Measurements from ENCODE around the gene CES2. TPM values are rescaled to one million over a fixed set of nuclear protein-coding genes. Genes with fewer than 3 reads are reported as not detected.

Gene CES2
- total and polyA plus RNA-seq, 2 of the 8 experiments (the other 6 are each of a cell fraction or from before 2014, with no cell fraction given) = 8.6 to 14.7 TPM

DNA sequence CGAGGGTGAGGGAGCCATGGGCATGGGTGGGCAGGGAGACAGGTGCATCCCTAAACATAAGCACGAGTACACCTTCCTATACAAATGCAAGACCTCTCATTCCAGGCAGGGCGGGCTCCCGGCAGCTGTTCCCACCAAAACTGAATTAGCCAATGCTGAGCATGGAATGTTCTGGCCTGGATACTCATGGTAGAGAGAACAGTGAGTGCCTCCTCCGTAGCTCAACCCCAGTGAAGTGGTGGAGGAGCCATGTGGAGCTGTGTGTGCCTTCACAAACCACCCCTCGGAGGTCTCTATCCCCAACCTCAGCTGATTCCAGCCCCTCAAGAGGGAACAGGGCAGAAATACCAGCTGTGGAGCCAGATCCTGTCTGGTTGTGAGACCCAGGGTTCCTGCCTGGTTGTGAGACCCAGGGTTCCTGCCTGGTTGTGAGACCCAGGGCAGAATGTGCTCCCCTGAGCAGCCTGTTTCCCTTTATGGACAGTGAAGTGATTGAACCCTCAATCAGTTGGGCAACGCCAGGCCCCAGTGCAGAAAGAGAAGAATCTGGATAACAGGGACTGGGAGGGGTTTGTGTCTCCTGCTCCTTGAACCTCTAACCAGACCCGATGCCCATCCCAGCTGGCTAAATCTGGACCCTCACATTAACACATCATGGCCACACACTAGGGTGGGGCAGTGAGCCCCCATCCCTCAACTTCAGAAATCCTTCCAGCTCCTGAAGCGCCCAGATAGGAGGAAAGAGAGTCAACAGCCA lies 14.2 kb upstream of the CES2 start (continued):
- TF ChIP-seq YY1 (IDR thresholded peaks at IDR 0.05; ENCODE audit: low read depth, low read length) (no peak), SUZ12 (IDR thresholded peaks at IDR 0.05; ENCODE audit: low read length) (no peak), RBBP5 (IDR thresholded peaks at IDR 0.05; ENCODE audit: borderline replicate concordance, low read depth, low read length) (no peak), TAF1 (IDR thresholded peaks at IDR 0.05; ENCODE audit: low read depth, low read length) (no peak), CTBP2 (IDR thresholded peaks at IDR 0.05; ENCODE audit: borderline replicate concordance, insufficient read depth, insufficient read length, low read length) (no peak), CREB1 (IDR thresholded peaks at IDR 0.05) (no peak), HDAC2 (IDR thresholded peaks at IDR 0.05; ENCODE audit: borderline replicate concordance in 1 of 2, low read depth in 2 of 2, low read length in 2 of 2) (no peak), SRF (IDR thresholded peaks at IDR 0.05; ENCODE audit: low read depth, low read length) (no peak)
- TF ChIP-seq, protein P1, sequence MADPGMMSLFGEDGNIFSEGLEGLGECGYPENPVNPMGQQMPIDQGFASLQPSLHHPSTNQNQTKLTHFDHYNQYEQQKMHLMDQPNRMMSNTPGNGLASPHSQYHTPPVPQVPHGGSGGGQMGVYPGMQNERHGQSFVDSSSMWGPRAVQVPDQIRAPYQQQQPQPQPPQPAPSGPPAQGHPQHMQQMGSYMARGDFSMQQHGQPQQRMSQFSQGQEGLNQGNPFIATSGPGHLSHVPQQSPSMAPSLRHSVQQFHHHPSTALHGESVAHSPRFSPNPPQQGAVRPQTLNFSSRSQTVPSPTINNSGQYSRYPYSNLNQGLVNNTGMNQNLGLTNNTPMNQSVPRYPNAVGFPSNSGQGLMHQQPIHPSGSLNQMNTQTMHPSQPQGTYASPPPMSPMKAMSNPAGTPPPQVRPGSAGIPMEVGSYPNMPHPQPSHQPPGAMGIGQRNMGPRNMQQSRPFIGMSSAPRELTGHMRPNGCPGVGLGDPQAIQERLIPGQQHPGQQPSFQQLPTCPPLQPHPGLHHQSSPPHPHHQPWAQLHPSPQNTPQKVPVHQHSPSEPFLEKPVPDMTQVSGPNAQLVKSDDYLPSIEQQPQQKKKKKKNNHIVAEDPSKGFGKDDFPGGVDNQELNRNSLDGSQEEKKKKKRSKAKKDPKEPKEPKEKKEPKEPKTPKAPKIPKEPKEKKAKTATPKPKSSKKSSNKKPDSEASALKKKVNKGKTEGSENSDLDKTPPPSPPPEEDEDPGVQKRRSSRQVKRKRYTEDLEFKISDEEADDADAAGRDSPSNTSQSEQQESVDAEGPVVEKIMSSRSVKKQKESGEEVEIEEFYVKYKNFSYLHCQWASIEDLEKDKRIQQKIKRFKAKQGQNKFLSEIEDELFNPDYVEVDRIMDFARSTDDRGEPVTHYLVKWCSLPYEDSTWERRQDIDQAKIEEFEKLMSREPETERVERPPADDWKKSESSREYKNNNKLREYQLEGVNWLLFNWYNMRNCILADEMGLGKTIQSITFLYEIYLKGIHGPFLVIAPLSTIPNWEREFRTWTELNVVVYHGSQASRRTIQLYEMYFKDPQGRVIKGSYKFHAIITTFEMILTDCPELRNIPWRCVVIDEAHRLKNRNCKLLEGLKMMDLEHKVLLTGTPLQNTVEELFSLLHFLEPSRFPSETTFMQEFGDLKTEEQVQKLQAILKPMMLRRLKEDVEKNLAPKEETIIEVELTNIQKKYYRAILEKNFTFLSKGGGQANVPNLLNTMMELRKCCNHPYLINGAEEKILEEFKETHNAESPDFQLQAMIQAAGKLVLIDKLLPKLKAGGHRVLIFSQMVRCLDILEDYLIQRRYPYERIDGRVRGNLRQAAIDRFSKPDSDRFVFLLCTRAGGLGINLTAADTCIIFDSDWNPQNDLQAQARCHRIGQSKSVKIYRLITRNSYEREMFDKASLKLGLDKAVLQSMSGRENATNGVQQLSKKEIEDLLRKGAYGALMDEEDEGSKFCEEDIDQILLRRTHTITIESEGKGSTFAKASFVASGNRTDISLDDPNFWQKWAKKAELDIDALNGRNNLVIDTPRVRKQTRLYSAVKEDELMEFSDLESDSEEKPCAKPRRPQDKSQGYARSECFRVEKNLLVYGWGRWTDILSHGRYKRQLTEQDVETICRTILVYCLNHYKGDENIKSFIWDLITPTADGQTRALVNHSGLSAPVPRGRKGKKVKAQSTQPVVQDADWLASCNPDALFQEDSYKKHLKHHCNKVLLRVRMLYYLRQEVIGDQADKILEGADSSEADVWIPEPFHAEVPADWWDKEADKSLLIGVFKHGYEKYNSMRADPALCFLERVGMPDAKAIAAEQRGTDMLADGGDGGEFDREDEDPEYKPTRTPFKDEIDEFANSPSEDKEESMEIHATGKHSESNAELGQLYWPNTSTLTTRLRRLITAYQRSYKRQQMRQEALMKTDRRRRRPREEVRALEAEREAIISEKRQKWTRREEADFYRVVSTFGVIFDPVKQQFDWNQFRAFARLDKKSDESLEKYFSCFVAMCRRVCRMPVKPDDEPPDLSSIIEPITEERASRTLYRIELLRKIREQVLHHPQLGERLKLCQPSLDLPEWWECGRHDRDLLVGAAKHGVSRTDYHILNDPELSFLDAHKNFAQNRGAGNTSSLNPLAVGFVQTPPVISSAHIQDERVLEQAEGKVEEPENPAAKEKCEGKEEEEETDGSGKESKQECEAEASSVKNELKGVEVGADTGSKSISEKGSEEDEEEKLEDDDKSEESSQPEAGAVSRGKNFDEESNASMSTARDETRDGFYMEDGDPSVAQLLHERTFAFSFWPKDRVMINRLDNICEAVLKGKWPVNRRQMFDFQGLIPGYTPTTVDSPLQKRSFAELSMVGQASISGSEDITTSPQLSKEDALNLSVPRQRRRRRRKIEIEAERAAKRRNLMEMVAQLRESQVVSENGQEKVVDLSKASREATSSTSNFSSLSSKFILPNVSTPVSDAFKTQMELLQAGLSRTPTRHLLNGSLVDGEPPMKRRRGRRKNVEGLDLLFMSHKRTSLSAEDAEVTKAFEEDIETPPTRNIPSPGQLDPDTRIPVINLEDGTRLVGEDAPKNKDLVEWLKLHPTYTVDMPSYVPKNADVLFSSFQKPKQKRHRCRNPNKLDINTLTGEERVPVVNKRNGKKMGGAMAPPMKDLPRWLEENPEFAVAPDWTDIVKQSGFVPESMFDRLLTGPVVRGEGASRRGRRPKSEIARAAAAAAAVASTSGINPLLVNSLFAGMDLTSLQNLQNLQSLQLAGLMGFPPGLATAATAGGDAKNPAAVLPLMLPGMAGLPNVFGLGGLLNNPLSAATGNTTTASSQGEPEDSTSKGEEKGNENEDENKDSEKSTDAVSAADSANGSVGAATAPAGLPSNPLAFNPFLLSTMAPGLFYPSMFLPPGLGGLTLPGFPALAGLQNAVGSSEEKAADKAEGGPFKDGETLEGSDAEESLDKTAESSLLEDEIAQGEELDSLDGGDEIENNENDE (IDR thresholded peaks at IDR 0.05; ENCODE audit: insufficient replicate concordance, low read length) = no peak

Data from H1 (cell line).